SU-DHL-6 (cell line): ENCODE results near the gene ALCAM.

Experiments
- H2AFZ ChIP-seq: fragments of 200-600 bp; sonication (generic); 2 replicates; pipeline ENCODE4 v1.6.1; 2014; ENCODE audit warnings: low read depth, mild to moderate bottlenecking, moderate library complexity, mixed read lengths, antibody characterized with exemption, low read length; ENCODE audit not compliant: severe bottlenecking
- H3F3A ChIP-seq: fragments of 200-600 bp; shearing (Covaris generic); 2 replicates; pipeline ENCODE4 v1.6.0; 2016; ENCODE audit warnings: antibody characterized with exemption, mild to moderate bottlenecking; ENCODE audit not compliant: insufficient read depth
- H3K27ac ChIP-seq: fragments of 200-600 bp; sonication (generic); 2 replicates; pipeline ENCODE4 v1.5.1; 2016; ENCODE audit warnings: low read depth, mild to moderate bottlenecking, low read length, moderate library complexity, mixed read lengths
- H3K27me3 ChIP-seq: fragments of 200-600 bp; sonication (generic), shearing (Covaris generic); 2 replicates; pipeline ENCODE4 v1.6.0; 2014; ENCODE audit warnings: mild to moderate bottlenecking, low read length
- H3K36me3 ChIP-seq: fragments of 200-600 bp; sonication (generic); 2 replicates; pipeline ENCODE4 v1.6.1; 2014; ENCODE audit warnings: mild to moderate bottlenecking, low read length, mixed read lengths
- H3K4me2 ChIP-seq: fragments of 300-600, 200-600 bp; shearing (Covaris generic), sonication (generic); 2 replicates; pipeline ENCODE4 v1.6.0; 2014; ENCODE audit warnings: low read length, low read depth, mild to moderate bottlenecking; ENCODE audit not compliant: poor library complexity, severe bottlenecking
- H3K4me3 ChIP-seq: fragments of 200-600 bp; sonication (generic); 2 replicates; pipeline ENCODE4 v1.5.1; 2014; ENCODE audit warnings: antibody characterized with exemption, low read length, mild to moderate bottlenecking, mixed read lengths; ENCODE audit not compliant: insufficient read depth, poor library complexity, severe bottlenecking
- H3K79me2 ChIP-seq: fragments of 200-600 bp; sonication (generic); 2 replicates; pipeline ENCODE4 v1.6.1; 2014; ENCODE audit warnings: mild to moderate bottlenecking, low read length, moderate library complexity; ENCODE audit not compliant: insufficient read depth
- H3K9ac ChIP-seq: fragments of 200-600 bp; sonication (generic); 2 replicates; pipeline ENCODE4 v1.7.0; 2014; ENCODE audit warnings: mild to moderate bottlenecking, low read length
- H3K9me2 ChIP-seq: fragments of 200-600 bp; sonication (generic); replicated peaks from 2 replicates; pipeline ENCODE4 v1.6.1; 2014; ENCODE audit warnings: low read length; ENCODE audit not compliant: insufficient read depth
- H3K9me3 ChIP-seq: fragments of 200-600 bp; sonication (generic); 2 replicates; pipeline ENCODE4 v1.6.1; 2014; ENCODE audit warnings: low read length, mixed read lengths; ENCODE audit not compliant: insufficient read depth
- H4K20me1 ChIP-seq: fragments of 200-600 bp; sonication (generic); 2 replicates; pipeline ENCODE4 v1.6.1; 2014; ENCODE audit warnings: low read depth, mild to moderate bottlenecking, antibody characterized with exemption, low read length, moderate library complexity, mixed read lengths
- CTCF ChIP-seq: fragments of 200-600 bp; sonication (generic); IDR thresholded peaks from one replicate; pipeline ENCODE4 v1.5.1; 2017; ENCODE audit warnings: antibody characterized with exemption, mild to moderate bottlenecking, low read length, moderate library complexity; ENCODE audit not compliant: insufficient read depth, poor library complexity, severe bottlenecking
- EZH2phosphoT487 ChIP-seq: fragments of 200-600 bp; sonication (generic), shearing (Covaris generic); conservative IDR thresholded peaks from 2 replicates; pipeline ENCODE4 v1.6.1; 2018; ENCODE audit warnings: mild to moderate bottlenecking, antibody characterized with exemption, low read length, moderate library complexity, mixed read lengths

The ALCAM gene

GRCh38 chr3:105365081-105365390 is 1.7 kb upstream of the ALCAM start:
- no peaks in the 10 kb centered on the region for H3K9me3 ChIP-seq
- peaks cover 26% of the 10 kb centered on the region for H3F3A ChIP-seq
- H3K27ac ChIP-seq = no peak overlapping the region
- H4K20me1 ChIP-seq = no peaks in the 10 kb centered on the region
- no peak overlapping the region for H3K4me2 ChIP-seq
- no peak for TF ChIP-seq EZH2phosphoT487
- no peak for TF ChIP-seq CTCF
- H3K27me3 ChIP-seq = no peaks in the 10 kb centered on the region
- H3K9me2 ChIP-seq = no peaks in the 10 kb centered on the region
- no peaks in the 10 kb centered on the region for H3K36me3 ChIP-seq
- no peak overlapping the region for H3K9ac ChIP-seq
- H3K79me2 ChIP-seq = peaks cover 17% of the 10 kb centered on the region
- H2AFZ ChIP-seq = no peak overlapping the region
- H3K4me3 ChIP-seq = no peak overlapping the region

- Histone ChIP-seq H2AFZ (peak overlapping the region; percentile 89), H3K79me2 (peaks cover 23% of the 10 kb centered on the region), H3F3A (peaks cover 32% of the 10 kb centered on the region), H3K9me2 (no peaks in the 10 kb centered on the region), H3K27me3 (no peaks in the 10 kb centered on the region), H3K4me2 (peak overlapping the region; percentile 81), H3K9ac (peak overlapping the region; percentile 81), H3K9me3 (no peaks in the 10 kb centered on the region), H3K36me3 (no peaks in the 10 kb centered on the region), H3K27ac (peak overlapping the region; percentile 31; the same call in 1 of the 2 replicates), H3K4me3 (peak overlapping the region; percentile 77), H4K20me1 (no peaks in the 10 kb centered on the region)
- TF ChIP-seq EZH2phosphoT487 (no peak), CTCF (no peak)
Measured at GRCh38 chr3:105365391-105366325, 1.1 kb upstream of the ALCAM start.

GRCh38 chr3:105367063-105367405 is 325 bp downstream of the ALCAM start:
- H4K20me1 ChIP-seq = 0 out of 2 replicates have a peak, but pooled peaks cover 1% of the 10 kb centered on the region
- H3K9me2 ChIP-seq = no peaks in the 10 kb centered on the region
- no peak for TF ChIP-seq EZH2phosphoT487
- TF ChIP-seq CTCF = no peak
- H3K9ac ChIP-seq = peak overlapping the region; percentile 81
- peak overlapping the region; percentile 96 for H3K27ac ChIP-seq
- H3K36me3 ChIP-seq = no peaks in the 10 kb centered on the region; the same call in 1 of the 2 replicates
- H3F3A ChIP-seq = peaks cover 32% of the 10 kb centered on the region
- peak overlapping the region; percentile 77 for H3K4me3 ChIP-seq
- no peaks in the 10 kb centered on the region for H3K9me3 ChIP-seq
- peaks cover 37% of the 10 kb centered on the region for H3K79me2 ChIP-seq
- H3K27me3 ChIP-seq = no peaks in the 10 kb centered on the region
- H2AFZ ChIP-seq = peak overlapping the region; percentile 89
- peak overlapping the region; percentile 81 for H3K4me2 ChIP-seq
